Ovary (tissue), 1 donor: Measurements from ENCODE around the gene TSSK2.

Experiments
- EP300 ChIP-seq: sonication (generic); formaldehyde crosslinking; IDR thresholded peaks from one replicate; pipeline ENCODE4 v1.6.1; 2017; ENCODE audit warnings: antibody characterized with exemption
- POLR2A ChIP-seq: fragments of 450-650 bp; IDR thresholded peaks from one replicate; pipeline ENCODE4 v1.6.1; 2017; ENCODE audit warnings: antibody characterized with exemption, mild to moderate bottlenecking, moderate library complexity

DNA sequence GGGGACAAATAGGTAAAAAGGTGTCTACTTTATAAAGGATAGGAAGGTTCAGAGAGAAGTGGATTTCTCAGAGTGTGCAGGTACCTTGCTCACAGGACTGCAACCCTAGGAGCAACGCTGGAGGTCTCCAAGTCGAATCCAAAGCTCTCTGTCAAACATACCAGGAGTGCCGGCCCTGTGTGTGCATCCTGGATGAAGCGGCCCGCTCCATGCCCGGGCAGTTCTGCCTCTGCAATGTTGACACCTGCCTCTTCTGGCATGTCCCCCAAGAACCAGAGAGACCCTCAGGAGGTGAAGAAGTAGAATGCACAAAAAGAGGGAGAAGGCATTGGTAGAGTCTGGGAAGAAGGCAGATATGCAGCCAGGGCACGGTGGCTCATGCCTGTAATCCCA, 3.1 kb upstream of the TSSK2 start:
- TF ChIP-seq EP300 (no peak), POLR2A (no peak)
